IPS-15b (cell line): ENCODE results near the gene KRTAP10-4.
"Not testable (repeated sequence)": the region's sequence is repeated elsewhere in the genome, so short reads cannot be mapped to it uniquely, and the experiment has no call there.

Experiments
- H3K27me3 ChIP-seq: one replicate; pipeline ENCODE4 v1.6.1; 2013; ENCODE audit warnings: low read length; ENCODE audit not compliant: control insufficient read depth, insufficient read depth
- H3K36me3 ChIP-seq: one replicate; pipeline ENCODE4 v1.6.1; 2013; ENCODE audit warnings: low read length; ENCODE audit not compliant: control insufficient read depth, insufficient read depth
- H3K4me1 ChIP-seq: one replicate; pipeline ENCODE4 v1.6.1; 2013; ENCODE audit warnings: mild to moderate bottlenecking, low read length; ENCODE audit not compliant: control insufficient read depth, insufficient read depth
- H3K4me3 ChIP-seq: one replicate; pipeline ENCODE4 v1.5.1; 2013; ENCODE audit warnings: low read depth, low read length
- H3K9ac ChIP-seq: one replicate; pipeline ENCODE4 v1.6.1; 2013; ENCODE audit warnings: low read depth, mild to moderate bottlenecking, low read length
- H3K9me3 ChIP-seq: one replicate; pipeline ENCODE4 v1.6.1; 2013; ENCODE audit warnings: mild to moderate bottlenecking, low read length; ENCODE audit not compliant: control insufficient read depth, insufficient read depth

Gene KRTAP10-4

GRCh38 chr21:44573630-44574456 lies at the start of gene KRTAP10-4:
TSS of gene KRTAP10-4 (plus strand) at chr21:44573729. CDS start at chr21:44573759, 30 bp downstream.
- H3K4me1 ChIP-seq, H3K4me3 ChIP-seq, H3K9ac ChIP-seq, H3K27me3 ChIP-seq, H3K9me3 ChIP-seq, H3K36me3 ChIP-seq: not testable (repeated sequence)

- H3K27me3 ChIP-seq: no peaks in the 10 kb centered on the region
- no peaks in the 10 kb centered on the region for H3K9me3 ChIP-seq
- no peak overlapping the region for H3K9ac ChIP-seq
- no peaks in the 10 kb centered on the region for H3K4me1 ChIP-seq
- peaks cover 5% of the 10 kb centered on the region for H3K36me3 ChIP-seq
- H3K4me3 ChIP-seq: no peak overlapping the region
These were observed 48.8 kb upstream of the KRTAP10-4 start for GRCh38 chr21:44524414-44525371.

- Histone ChIP-seq H3K4me1 (no peaks in the 10 kb centered on the region), H3K9me3 (no peaks in the 10 kb centered on the region), H3K9ac (no peak overlapping the region), H3K36me3 (peaks cover 5% of the 10 kb centered on the region), H3K4me3 (no peak overlapping the region), H3K27me3 (no peaks in the 10 kb centered on the region)
These were observed 48.0 kb upstream of the KRTAP10-4 start for GRCh38 chr21:44525391-44526095.

- peaks cover 3% of the 10 kb centered on the region for H3K36me3 ChIP-seq
- no peak overlapping the region for H3K9ac ChIP-seq
- no peaks in the 10 kb centered on the region for H3K4me1 ChIP-seq
- H3K27me3 ChIP-seq: no peaks in the 10 kb centered on the region
- H3K4me3 ChIP-seq: no peak overlapping the region
- H3K9me3 ChIP-seq: no peaks in the 10 kb centered on the region
These were observed 47.2 kb upstream of the KRTAP10-4 start for GRCh38 chr21:44526096-44526997.

GRCh38 chr21:44527156-44527982 lies 46.2 kb upstream of the KRTAP10-4 start:
- no peaks in the 10 kb centered on the region for H3K27me3 ChIP-seq
- no peak overlapping the region for H3K4me3 ChIP-seq
- H3K36me3 ChIP-seq: no peaks in the 10 kb centered on the region
- H3K4me1 ChIP-seq: no peaks in the 10 kb centered on the region
- no peak overlapping the region for H3K9ac ChIP-seq
- no peaks in the 10 kb centered on the region for H3K9me3 ChIP-seq

- no peaks in the 10 kb centered on the region for H3K36me3 ChIP-seq
- no peaks in the 10 kb centered on the region for H3K4me1 ChIP-seq
- H3K9me3 ChIP-seq: no peaks in the 10 kb centered on the region
- no peaks in the 10 kb centered on the region for H3K27me3 ChIP-seq
- no peak overlapping the region for H3K4me3 ChIP-seq
- no peak overlapping the region for H3K9ac ChIP-seq
These were observed 45.4 kb upstream of the KRTAP10-4 start for GRCh38 chr21:44527983-44528633.

GRCh38 chr21:44528634-44528995 lies 44.9 kb upstream of the KRTAP10-4 start:
- Histone ChIP-seq H3K4me3 (no peak overlapping the region), H3K27me3 (no peaks in the 10 kb centered on the region), H3K9me3 (no peaks in the 10 kb centered on the region), H3K4me1 (no peaks in the 10 kb centered on the region), H3K9ac (no peak overlapping the region), H3K36me3 (no peaks in the 10 kb centered on the region)

GRCh38 chr21:44529011-44529421 lies 44.5 kb upstream of the KRTAP10-4 start:
- Histone ChIP-seq H3K4me3 (no peak overlapping the region), H3K9ac (no peak overlapping the region), H3K9me3 (no peaks in the 10 kb centered on the region), H3K4me1 (no peaks in the 10 kb centered on the region), H3K36me3 (no peaks in the 10 kb centered on the region), H3K27me3 (no peaks in the 10 kb centered on the region)

- Histone ChIP-seq H3K27me3 (no peaks in the 10 kb centered on the region), H3K9me3 (no peaks in the 10 kb centered on the region), H3K4me3 (no peak overlapping the region)
These were observed 43.9 kb upstream of the KRTAP10-4 start for GRCh38 chr21:44529503-44530125.

More at GRCh38 chr21:44529503-44530125, 43.9 kb upstream of the KRTAP10-4 start:
- Histone ChIP-seq H3K4me1 (no peaks in the 10 kb centered on the region), H3K9ac (no peak overlapping the region), H3K36me3 (no peaks in the 10 kb centered on the region)
